Limb (tissue), 2 donors: ENCODE results near the gene TSPEAR.
"Not testable (repeated sequence)": the region's sequence is repeated elsewhere in the genome, so short reads cannot be mapped to it uniquely, and the experiment has no call there.

ENCODE experiments used
- DNase-seq, 2 donors: peaks; one replicate each; pipeline ENCODE4 v3.0.0-alpha.2; 2016; ENCODE audit errors: extremely low spot score in 2 of 2

TSPEAR gene

DNA sequence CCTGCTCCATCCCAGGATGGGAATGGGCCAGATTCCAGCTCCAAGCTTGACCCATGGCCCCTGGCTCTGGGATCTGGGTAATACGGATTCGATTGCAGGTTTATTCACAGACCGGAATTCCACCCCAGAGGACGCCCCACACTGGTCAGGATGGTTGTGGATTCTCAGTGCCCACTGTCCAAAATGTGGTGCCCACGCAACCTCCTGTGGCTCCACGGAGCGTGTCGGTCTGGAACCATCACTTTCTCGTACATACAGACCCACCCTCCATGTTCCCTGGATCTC, 203.0 kb downstream of the TSPEAR start:
- DNase-seq, result no peak

- no peak for DNase-seq
Measured at GRCh38 chr21:44507673-44508425, 203.5 kb downstream of the TSPEAR start.

DNA sequence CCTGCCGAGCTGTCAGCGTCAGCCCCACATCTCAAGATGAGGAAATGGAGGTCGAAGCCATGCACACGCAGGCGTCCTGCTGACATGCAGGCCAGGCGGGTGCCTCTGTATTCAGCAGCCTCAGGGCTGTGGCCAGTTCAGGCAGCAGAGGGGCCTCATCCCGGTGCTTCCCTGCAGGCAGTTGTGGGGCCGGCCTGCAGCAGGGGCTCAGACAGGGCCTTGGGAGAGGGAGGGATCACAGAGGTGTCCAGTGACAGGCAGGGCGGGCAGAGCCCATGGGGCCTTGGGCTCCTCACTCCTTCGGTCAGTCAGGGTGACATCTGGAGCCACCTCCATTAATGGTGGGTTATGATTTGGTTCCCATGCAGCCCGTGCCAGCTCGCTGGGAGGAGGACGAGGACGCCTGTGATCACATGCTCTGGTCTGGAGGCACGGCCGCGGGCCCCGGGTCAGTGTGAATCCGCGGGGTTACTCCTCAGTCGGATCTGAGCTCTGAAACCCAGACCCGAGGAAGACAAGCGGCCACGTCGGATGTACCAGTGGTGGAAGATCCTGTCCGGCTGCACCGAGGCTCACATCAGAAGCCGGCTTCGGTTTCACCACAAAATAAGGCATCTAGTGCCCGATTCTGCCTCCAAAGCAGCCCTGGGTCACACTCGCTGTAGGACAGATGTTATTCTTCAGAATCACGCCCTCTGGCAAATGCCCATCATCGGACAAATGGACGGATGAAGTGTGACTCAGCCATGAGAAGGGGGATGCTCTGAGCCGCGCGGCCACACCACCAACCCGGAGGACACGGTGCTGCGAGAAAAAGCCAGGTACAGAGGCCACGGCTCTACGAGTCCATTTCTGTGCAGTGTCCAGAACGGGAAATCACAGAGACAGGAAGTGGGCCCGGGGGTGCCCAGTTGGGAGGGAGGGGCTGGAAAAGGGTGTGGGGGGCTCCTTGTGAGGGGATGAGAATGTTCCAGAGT, 204.8 kb downstream of the TSPEAR start:
- no peak for DNase-seq

DNA sequence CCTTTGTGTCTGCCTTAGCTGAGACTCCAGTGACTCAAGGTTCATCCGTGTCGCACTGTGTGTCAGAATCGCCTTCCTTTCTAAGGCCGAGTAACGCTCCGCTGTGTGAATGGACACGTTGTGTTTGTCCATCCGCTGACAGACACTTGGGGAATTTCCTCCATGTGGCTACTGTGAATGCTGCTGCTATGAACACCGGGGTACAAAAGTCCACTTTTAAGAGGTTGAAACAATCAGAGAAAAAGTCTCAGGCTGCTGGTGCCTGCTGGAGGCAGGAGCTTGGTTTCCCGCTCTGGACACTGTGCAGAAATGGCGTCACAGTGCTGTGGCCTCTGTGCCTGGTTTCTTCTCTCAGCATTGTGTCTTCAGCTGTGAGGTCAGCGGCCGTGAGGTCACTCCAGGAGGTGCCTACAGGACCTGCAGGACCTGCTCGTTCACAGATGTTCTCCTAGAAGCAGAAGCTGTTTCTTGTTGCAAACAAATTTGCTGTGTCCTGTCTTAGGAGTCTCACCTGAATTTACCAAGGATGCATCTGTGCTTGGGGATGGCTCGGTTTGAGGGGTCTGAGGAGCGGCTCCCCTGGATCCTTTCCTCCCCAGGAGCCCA, 205.6 kb downstream of the TSPEAR start:
- no peak for DNase-seq

DNA sequence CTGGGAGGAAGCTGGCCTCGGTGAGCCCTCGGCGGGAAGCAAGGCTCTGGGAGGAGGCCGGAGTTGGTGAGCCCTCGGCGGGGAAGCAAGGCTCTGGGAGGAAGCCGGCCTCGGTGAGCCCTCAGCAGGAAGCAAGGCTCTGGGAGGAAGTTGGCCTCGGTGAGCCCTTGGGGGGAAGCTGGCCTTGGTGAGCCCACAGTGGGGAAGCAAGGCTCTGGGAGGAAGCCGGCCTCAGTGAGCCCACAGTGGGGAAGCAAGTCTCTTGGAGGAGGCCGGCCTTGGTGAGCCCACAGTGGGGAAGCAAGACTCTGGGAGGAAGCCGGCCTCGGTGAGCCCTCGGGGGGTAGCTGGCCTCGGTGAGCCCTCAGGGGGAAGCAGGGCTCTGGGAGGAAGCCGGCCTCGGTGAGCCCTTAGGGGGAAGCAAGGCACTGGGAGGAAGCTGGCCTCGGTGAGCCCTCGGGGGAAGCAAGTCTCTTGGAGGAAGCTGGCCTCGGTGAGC, 207.4 kb downstream of the TSPEAR start:
- no peak for DNase-seq

DNA sequence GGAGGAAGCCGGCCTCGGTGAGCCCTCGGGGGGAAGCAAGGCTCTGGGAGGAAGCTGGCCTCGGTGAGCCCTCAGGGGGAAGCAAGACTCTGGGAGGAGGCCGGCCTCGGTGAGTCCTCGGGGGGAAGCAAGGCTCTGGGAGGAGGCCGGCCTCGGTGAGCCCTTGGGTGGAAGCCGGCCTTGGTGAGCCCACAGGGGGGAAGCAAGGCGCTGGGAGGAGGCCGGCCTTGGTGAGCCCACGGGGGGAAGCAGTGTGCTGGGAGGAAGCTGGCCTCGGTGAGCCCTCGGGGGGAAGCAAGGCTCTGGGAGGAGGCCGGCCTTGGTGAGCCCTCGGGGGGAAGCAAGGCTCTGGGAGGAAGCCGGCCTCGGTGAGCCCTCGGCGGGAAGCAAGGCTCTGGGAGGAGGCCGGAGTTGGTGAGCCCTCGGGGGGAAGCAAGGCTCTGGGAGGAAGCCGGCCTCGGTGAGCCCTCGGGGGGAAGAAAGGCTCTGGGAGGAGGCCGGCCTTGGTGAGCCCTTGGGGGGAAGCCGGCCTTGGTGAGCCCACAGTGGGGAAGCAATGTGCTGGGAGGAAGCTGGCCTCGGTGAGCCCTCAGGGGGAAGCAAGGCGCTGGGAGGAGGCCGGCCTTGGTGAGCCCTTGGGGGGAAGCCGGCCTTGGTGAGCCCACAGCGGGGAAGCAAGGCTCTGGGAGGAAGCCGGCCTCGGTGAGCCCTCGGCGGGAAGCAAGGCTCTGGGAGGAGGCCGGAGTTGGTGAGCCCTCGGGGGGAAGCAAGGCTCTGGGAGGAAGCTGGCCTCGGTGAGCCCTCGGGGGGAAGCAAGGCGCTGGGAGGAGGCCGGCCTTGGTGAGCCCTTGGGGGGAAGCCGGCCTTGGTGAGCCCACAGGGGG, 208.1 kb downstream of the TSPEAR start:
- not testable (repeated sequence) for DNase-seq

GRCh38 chr21:44502171-44502958, 209.0 kb downstream of the TSPEAR start:
- no peak for DNase-seq

DNA sequence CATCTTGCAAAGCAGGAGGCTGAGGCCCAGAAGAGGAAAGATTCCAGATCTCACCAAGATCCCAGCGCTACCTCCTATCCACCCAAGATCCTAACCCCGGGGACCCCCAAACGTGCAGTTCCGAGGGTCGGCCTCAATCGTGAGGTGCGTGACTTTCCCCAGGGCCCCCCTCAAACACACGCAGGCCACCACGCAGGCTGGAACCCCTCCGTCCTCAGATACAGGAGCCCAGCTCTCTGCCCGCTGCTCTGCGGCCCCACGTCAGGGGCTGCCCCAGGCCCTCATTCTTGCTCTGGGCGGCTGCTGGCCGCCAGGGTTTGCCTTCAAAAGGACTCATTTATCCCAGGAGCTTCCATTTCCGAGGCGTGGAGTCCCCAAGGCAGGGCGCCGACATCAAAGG, 211.3 kb downstream of the TSPEAR start:
- no peak for DNase-seq

GRCh38 chr21:44499631-44500030, 211.7 kb downstream of the TSPEAR start:
- DNase-seq, result no peak

DNA sequence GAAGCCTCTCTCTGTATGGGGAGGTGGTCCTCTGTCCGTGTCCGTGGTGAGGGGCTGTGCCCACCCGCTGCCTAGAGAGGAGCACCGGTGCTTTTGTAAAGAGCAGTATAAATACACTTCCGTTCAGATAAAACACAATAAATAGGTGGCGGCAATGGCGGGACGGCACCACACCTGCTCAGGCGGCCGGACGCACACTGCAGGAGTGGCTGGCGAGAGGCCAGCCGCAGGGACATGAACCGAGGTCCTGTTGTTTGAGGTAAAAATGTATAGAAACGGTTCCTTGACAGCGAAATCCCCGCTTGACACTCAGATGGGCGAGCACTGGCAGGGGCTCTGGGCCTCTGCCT, 212.2 kb downstream of the TSPEAR start:
- no peak for DNase-seq

GRCh38 chr21:44498280-44499210, 212.8 kb downstream of the TSPEAR start:
- DNase-seq, result no peak

- DNase-seq, result no peak
Measured at GRCh38 chr21:44497703-44498126, 213.7 kb downstream of the TSPEAR start.

- DNase-seq, result no peak
Measured at GRCh38 chr21:44496564-44497550, 214.5 kb downstream of the TSPEAR start.

- no peak for DNase-seq
Measured at GRCh38 chr21:44495611-44496563, 215.5 kb downstream of the TSPEAR start.

- no peak for DNase-seq
Measured at GRCh38 chr21:44494956-44495355, 216.4 kb downstream of the TSPEAR start.

DNA sequence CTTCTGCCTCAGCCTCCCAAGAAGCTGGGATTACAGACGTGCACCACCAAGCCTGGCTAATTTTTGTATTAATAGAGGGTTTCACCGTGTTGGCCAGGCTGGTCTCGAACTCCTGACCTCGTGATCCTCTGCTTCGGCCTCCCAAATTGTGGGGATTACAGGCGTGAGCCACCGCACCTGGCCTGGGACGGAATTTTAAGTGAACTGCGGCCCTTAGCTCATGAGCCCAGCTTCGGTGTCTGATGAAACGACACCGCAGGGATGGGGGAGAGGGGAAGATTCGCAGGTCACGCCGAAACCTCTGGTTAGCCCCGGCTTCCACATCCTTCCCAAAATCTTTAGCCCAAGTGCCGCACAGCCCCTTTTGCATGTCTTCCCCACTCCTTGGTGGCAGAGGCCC, 217.0 kb downstream of the TSPEAR start:
- DNase-seq, result no peak
